ENCODE measurements around the gene ANO1. TPM values are rescaled to one million over a fixed set of nuclear protein-coding genes. Genes with fewer than 3 reads are reported as not detected.

The ANO1 gene
- total RNA-seq, 2 donors from 2014 or later = 0.33 TPM; not detected in 1

DNA sequence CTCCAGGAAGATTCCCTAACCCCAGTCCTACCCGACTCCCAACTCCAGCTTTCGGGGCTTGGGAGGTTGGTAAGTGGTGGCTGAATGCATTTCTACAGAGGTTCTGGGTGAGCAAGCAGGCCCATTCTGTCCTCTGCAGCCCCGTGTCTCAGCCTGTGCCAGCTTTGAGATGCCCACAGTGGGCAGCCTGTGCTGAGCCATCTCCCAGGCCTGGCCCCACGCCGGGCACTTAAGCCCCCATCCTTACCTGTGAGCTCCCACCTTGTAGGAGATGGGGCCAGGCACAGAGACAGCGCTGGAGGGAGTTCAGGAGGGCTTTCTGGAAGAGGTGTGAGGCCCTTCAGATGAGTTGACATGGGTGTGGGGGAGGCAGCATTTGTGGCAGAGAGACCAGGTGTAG lies 54.5 kb downstream of the ANO1 start:
- no peak for ATAC-seq
- Mint-ChIP-seq H3K27ac (no peak overlapping the region), H3K36me3 (no peaks in the 10 kb centered on the region), H3K9me3 (no peaks in the 10 kb centered on the region)
- DNase-seq (ENCODE audit: low spot score in 2 of 2) = no peak

GRCh38 chr11:70133771-70134335 lies 55.7 kb downstream of the ANO1 start:
- DNase-seq (ENCODE audit: low spot score in 2 of 2) (no peak), ATAC-seq (no peak)
- H3K9me3 Mint-ChIP-seq = no peaks in the 10 kb centered on the region
- H3K36me3 Mint-ChIP-seq = no peaks in the 10 kb centered on the region
- H3K27ac Mint-ChIP-seq = no peak overlapping the region

DNA sequence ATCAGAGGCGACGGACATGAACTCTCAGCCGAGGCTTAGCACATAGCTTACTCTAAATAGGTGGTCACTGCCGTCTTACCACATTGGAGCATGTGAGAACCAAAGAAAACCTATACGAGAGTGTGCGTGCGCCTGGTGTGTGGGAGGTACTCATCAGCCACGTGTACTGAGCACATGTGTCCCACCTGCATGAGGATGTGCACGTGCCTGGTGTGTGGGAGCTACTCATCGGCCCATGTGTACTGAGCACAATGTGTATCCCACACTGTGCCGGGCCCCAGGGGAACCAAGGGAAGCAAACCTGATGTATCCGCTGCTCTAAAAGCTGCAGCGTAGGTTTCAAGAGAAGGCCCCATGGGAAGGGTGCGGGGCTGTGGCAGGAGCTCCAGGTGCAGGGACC lies 56.4 kb downstream of the ANO1 start:
- no peaks in the 10 kb centered on the region for H3K9me3 Mint-ChIP-seq
- no peak for ATAC-seq
- no peaks in the 10 kb centered on the region for H3K36me3 Mint-ChIP-seq
- DNase-seq (ENCODE audit: low spot score in 2 of 2) = no peak
- no peak overlapping the region for H3K27ac Mint-ChIP-seq

DNA sequence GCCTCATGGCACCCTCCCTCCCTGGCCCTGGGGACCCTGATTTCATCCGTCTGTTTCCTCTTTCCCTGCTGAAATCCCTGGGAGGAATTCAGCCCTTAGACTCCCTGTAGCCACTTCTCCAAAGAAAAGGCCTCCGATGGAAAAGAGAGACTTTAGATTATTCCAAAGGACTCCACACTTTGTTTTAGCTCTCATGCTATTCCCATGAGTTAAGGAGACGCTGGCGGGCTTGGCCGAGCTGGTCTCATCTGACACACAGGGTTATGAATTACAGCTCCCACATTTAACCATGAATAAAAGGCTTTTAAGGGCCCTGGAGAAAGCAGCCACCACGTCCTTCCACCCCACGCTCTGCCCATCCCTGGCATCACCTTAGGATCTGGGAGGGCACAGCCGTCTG lies 57.0 kb downstream of the ANO1 start:
- H3K9me3 Mint-ChIP-seq = no peaks in the 10 kb centered on the region
- no peak for ATAC-seq
- H3K36me3 Mint-ChIP-seq = no peaks in the 10 kb centered on the region
- no peak for DNase-seq (ENCODE audit: low spot score in 2 of 2)
- H3K27ac Mint-ChIP-seq = no peak overlapping the region

DNA sequence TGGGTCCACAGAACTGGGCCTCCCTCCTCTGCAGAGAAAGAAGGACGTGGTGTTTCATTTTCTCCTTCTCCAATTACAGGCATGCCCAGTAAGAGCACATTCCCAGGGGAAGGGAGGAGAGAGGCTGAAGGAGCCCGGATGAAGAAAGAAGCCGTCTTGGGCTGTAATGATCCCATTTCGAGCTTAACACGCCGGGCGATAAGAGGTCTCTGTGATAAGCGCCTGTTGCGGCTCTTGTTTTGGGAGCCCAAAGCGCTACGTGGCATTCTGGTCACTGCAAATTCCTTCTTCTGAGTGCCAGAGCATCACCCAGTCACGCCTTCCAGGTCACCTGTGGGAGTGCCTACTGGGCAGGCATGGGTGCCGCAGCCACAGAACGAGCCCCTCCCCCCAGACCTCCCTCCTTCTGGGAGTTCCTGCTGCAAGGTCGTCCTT lies 57.5 kb downstream of the ANO1 start:
- DNase-seq (ENCODE audit: low spot score in 2 of 2) (no peak), ATAC-seq (no peak)
- no peaks in the 10 kb centered on the region for H3K9me3 Mint-ChIP-seq
- no peak overlapping the region for H3K27ac Mint-ChIP-seq
- H3K36me3 Mint-ChIP-seq = no peaks in the 10 kb centered on the region

- H3K9me3 Mint-ChIP-seq = no peaks in the 10 kb centered on the region
- no peaks in the 10 kb centered on the region for H3K36me3 Mint-ChIP-seq
- no peak for ATAC-seq
- DNase-seq (ENCODE audit: low spot score in 2 of 2) = no peak
- no peak overlapping the region for H3K27ac Mint-ChIP-seq
Observed at GRCh38 chr11:70137383-70137782, 59.3 kb downstream of the ANO1 start.

DNA sequence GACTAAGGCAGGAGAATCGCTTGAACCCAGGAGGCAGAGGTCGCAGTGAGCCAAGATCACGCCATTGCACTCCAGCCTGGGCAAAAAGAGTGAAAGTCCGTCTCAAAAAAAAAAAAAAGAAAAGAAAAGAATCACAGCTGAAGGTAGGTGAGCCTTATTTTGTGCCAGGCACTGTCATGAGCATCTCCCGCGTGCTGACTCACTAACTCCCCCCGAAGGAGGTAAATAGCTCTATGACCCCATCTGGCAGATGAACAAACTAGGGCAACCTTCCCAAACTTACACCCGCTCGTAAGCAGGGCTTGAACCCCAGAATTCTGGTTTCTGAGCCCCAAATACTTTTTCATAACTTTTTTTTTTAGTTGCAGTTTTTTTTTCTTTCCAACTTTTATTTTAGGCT lies 60.3 kb downstream of the ANO1 start:
- DNase-seq (ENCODE audit: low spot score in 2 of 2) = no peak
- Mint-ChIP-seq H3K9me3 (no peaks in the 10 kb centered on the region), H3K27ac (no peak overlapping the region), H3K36me3 (no peaks in the 10 kb centered on the region)
- ATAC-seq = no peak

DNA sequence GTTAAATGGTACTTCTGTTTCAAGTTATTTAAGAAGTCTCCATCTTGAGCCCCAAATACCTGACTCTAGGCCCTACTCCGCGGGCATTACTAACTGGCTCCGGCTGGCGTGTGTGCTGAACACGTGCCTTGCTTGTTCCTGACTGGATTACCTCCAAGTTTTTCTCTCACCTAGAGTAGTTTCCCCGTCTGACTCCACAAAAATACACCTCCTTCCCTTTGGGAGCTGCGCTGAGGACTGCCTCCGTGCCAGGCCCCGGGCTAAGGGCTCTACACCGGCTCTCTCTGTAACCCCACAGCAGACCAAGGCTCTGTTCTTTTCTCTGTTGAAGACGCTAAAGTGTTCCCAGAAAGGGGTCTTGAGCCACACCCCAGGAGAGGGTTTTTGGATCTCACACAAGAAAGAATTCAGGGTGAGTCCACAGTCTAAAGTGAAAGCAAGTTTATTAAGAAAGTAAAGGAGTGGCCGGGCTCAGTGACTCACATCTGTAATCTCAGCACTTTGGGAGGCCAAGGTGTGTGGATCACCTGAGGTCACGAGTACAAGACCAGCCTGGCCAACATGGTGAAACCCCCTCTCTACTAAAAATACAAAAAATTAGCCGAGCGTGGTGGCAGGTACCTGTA lies 61.8 kb downstream of the ANO1 start:
- H3K27ac Mint-ChIP-seq = no peak overlapping the region

GRCh38 chr11:70140711-70141485 lies 62.8 kb downstream of the ANO1 start:
- DNase-seq (ENCODE audit: low spot score in 2 of 2) (no peak), ATAC-seq (no peak)
- H3K9me3 Mint-ChIP-seq = no peaks in the 10 kb centered on the region
- H3K27ac Mint-ChIP-seq = peak overlapping the region in 1 of 2 donors; percentile 44
- no peaks in the 10 kb centered on the region for H3K36me3 Mint-ChIP-seq

More for the DNA sequence above, 61.8 kb downstream of the ANO1 start:
- H3K36me3 Mint-ChIP-seq = no peaks in the 10 kb centered on the region
- DNase-seq (ENCODE audit: low spot score in 2 of 2) (no peak), ATAC-seq (no peak)
- H3K9me3 Mint-ChIP-seq = no peaks in the 10 kb centered on the region

DNA sequence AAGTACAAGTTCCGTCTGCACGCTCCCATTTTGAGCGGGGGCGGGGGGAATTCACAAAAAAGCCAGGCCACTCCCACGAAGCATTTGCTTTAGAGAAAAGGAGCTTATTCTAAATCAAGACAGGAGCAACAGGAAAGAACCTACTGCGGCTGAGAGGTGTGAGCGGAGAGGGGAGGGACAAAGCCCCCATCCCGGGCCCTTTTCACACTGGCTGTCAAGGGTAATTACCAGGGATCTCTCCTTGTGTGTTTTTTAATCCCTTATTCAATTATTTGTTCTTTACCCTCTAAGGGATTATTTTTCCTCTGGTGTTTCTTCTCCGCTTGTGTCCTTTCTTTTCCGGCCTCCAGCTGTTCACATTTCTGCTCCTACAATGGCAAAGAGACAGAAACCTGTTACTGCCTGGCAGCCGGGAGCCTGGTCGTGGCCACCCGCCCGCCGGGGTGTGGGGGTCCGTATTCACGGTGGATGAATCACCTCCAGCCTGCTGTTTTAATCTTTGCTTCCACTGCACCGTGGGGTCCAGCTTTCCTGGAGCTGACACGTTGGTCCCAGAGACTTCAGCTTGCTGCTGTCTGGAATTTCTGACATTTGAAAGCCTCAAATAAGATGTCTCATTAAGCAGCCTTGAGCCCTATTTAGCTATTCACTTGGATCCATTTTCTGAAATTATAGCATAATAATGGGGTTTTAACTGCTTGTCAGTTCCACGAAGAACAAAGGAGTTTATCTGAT lies 63.5 kb downstream of the ANO1 start:
- H3K36me3 Mint-ChIP-seq = no peaks in the 10 kb centered on the region

DNA sequence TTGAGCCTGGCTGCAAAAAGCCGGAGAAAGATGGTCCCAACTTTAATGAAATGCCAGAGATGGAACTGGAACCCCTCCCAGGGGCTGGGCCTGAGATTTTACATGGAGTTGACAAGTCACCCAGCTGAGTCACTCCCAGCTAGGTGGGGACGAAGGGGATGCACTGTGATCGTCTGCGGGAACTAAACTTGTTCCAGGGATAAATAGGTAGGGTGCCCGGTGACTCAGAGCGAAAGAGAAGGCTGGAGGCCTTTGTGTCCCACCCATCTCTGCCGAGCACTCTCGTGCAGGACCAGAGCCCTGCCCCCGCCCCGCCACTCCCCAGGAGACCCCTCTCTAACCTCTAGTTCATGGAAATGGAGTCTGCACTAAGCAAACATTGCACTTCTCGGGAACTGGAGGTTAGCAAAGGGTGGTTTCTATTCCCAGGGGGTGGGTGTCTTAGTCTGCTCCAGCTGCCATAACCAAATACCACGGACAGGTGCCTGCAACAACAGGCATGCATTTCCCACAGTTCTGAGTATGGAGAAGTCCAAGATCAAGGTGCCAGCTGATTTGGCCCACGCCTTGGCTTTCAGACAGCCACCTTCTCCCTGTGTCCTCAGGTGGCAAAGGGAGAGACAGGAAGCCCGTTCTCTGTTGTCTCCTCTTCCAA lies 64.2 kb downstream of the ANO1 start:
- Mint-ChIP-seq H3K27ac (no peak overlapping the region), H3K9me3 (no peaks in the 10 kb centered on the region), H3K36me3 (no peaks in the 10 kb centered on the region)
- ATAC-seq (no peak), DNase-seq (ENCODE audit: low spot score in 2 of 2) (no peak)

More for the DNA sequence above, 63.5 kb downstream of the ANO1 start:
- ATAC-seq (no peak), DNase-seq (ENCODE audit: low spot score in 2 of 2) (no peak)
- Mint-ChIP-seq H3K9me3 (no peaks in the 10 kb centered on the region), H3K27ac (peak overlapping the region in 1 of 2 donors; percentile 44)

DNA sequence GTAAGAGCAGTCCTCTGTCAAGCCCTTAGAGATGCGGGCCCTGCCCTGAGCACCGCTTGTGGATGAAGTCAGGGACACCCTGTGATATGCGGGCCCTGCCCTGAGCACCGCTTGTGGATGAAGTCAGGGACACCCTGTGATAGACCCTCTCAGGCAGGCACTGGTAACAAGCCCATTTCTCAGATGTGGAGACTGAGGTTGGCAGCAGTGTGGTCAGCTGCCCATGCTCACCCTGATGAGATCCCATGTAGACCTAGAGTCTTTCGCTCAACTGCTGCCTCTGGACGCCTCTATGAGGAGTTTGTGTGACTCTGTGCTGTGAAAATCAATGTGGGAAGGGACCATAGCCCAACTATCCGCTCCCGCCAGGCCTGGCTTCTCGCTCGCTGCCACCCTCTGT lies 66.1 kb downstream of the ANO1 start:
- Mint-ChIP-seq H3K9me3 (no peaks in the 10 kb centered on the region), H3K27ac (no peak overlapping the region), H3K36me3 (no peaks in the 10 kb centered on the region)
- ATAC-seq (no peak), DNase-seq (ENCODE audit: low spot score in 2 of 2) (no peak)

DNA sequence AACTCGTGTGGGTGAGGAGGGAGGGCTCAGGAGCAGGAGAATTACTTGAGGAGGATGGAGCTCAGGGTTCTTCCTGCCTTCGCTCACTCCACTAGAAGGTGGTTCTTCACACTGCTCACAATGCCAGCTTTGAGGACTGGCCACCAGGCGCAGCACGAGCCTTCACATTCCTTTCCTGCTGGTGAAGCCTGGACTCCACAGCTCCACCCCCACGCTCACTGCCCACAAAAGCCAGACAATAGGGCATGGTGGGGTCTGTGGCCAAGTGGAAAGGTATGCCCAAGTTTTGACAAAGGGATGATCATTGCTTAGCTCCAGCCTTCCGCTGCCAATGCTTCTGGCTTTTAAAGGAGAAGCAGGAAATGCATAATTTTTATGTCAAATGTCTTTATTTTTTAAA lies 67.0 kb downstream of the ANO1 start:
- no peak for DNase-seq (ENCODE audit: low spot score in 2 of 2)
- no peak for ATAC-seq
- H3K36me3 Mint-ChIP-seq = no peaks in the 10 kb centered on the region
- no peaks in the 10 kb centered on the region for H3K9me3 Mint-ChIP-seq
- H3K27ac Mint-ChIP-seq = no peak overlapping the region

GRCh38 chr11:70145841-70146240 lies 67.7 kb downstream of the ANO1 start:
- ATAC-seq (no peak), DNase-seq (ENCODE audit: low spot score in 2 of 2) (no peak)
- Mint-ChIP-seq H3K9me3 (no peaks in the 10 kb centered on the region), H3K27ac (no peak overlapping the region), H3K36me3 (no peaks in the 10 kb centered on the region)

DNA sequence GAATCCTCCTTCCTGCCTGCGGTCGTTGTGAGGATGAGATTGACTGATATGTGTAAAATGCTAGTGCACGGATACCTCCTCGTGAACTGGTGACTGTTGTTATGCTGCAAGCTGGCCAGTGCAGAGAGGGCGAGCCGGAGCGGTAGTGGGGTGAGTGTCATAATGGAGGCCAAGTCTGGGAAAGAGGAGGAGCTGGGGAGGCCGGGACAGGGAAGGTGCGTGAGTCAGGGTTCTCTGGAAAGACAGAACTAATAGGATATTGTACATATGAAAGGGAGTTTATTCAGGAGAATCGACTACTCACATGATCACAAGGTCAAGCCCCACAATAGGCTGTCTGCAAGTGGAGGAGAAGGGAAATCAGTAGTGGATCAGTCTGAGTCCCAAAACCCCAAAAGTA lies 68.2 kb downstream of the ANO1 start:
- Mint-ChIP-seq H3K9me3 (no peaks in the 10 kb centered on the region), H3K36me3 (no peaks in the 10 kb centered on the region), H3K27ac (no peak overlapping the region)
- ATAC-seq (no peak), DNase-seq (ENCODE audit: low spot score in 2 of 2) (no peak)

- Mint-ChIP-seq H3K36me3 (no peaks in the 10 kb centered on the region), H3K9me3 (no peaks in the 10 kb centered on the region), H3K27ac (no peak overlapping the region)
- ATAC-seq = no peak
- DNase-seq (ENCODE audit: low spot score in 2 of 2) = no peak
Observed at GRCh38 chr11:70146895-70147520, 68.9 kb downstream of the ANO1 start.
